Measurements from ENCODE around the gene LETM1.

- TF ChIP-seq POLR2A (IDR thresholded peaks at IDR 0.05): no peak
- TF ChIP-seq CTCF (IDR thresholded peaks at IDR 0.05 in 8 of 11, conservative IDR thresholded peaks at IDR 0.05 in 3 of 11): no peak
- no peak for TF ChIP-seq POLR2AphosphoS5 (IDR thresholded peaks at IDR 0.05)
Observed at GRCh38 chr4:1779588-1780382, 76.2 kb downstream of the LETM1 start.
